Measurements from ENCODE around the gene EIF6.

GRCh38 chr20:35328689-35329088, 44.1 kb upstream of the EIF6 start:
- TF ChIP-seq CTCF (conservative IDR thresholded peaks at IDR 0.05 in 1 of 2, IDR thresholded peaks at IDR 0.05 in 1 of 2; ENCODE audit: low read depth in 1 of 2, low read length in 2 of 2): no peak
- no peak for TF ChIP-seq EZH2 (IDR thresholded peaks at IDR 0.05; ENCODE audit: low read length, missing control alignments)
